PC-3 (cell line): ENCODE results near the gene SKAP1.

Experiments used
- EZH2 ChIP-seq: fragments of 300-600 bp; sonication (generic); IDR thresholded peaks from one replicate; pipeline ENCODE4 v1.6.1; 2017; ENCODE audit warnings: antibody characterized with exemption, mild to moderate bottlenecking, low read length; ENCODE audit not compliant: unreplicated experiment
- EZH2phosphoT487 ChIP-seq: fragments of 300-600 bp; sonication (generic); IDR thresholded peaks from 2 replicates; pipeline ENCODE4 v1.6.1; 2018; ENCODE audit warnings: mild to moderate bottlenecking, antibody characterized with exemption, low read length, borderline replicate concordance
- TF ChIP-seq, protein P1 (sequence below): fragments of 300-600 bp; sonication (generic); conservative IDR thresholded peaks from 2 replicates; pipeline ENCODE4 v1.5.1; 2017; ENCODE audit warnings: antibody characterized with exemption, low read depth, mild to moderate bottlenecking, low read length

DNA sequence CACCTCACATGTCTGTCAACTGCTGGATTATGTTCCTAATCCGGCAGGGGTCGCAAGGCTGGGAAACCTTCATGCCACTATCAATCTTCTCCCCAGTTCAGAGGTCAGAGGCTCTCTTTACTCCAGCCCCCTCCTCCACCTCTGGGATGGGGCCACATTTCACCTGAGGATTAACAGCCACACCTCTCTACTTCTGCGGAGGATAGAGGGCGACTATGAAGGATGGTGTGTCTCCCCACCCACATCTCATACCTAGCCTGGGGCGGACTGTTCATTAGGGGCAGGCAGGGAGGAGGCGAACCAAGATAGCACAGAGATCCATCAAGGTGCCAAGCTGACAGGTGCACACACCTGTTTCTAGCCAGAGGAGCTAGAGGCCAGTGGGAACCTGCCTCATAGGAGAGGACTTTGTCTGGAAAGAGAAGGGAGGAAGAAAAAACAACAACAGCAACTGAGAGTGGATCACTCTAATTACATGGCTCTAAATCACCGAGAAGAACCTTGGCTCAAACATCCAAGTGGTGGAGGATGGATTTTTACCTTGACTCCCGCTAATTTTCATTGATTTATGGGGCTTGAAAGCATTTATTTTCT, 41.9 kb upstream of the SKAP1 start:
- TF ChIP-seq EZH2 (no peak), EZH2phosphoT487 (no peak)
- TF ChIP-seq, protein P1, sequence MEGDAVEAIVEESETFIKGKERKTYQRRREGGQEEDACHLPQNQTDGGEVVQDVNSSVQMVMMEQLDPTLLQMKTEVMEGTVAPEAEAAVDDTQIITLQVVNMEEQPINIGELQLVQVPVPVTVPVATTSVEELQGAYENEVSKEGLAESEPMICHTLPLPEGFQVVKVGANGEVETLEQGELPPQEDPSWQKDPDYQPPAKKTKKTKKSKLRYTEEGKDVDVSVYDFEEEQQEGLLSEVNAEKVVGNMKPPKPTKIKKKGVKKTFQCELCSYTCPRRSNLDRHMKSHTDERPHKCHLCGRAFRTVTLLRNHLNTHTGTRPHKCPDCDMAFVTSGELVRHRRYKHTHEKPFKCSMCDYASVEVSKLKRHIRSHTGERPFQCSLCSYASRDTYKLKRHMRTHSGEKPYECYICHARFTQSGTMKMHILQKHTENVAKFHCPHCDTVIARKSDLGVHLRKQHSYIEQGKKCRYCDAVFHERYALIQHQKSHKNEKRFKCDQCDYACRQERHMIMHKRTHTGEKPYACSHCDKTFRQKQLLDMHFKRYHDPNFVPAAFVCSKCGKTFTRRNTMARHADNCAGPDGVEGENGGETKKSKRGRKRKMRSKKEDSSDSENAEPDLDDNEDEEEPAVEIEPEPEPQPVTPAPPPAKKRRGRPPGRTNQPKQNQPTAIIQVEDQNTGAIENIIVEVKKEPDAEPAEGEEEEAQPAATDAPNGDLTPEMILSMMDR: no peak
